ENCODE data around the gene TMEM203. TPM values are rescaled to one million over a fixed set of nuclear protein-coding genes. Genes with fewer than 3 reads are reported as not detected.

Gene TMEM203
- total and polyA plus RNA-seq, 2 of the 13 experiments (the other 11 are each of a cell fraction or from before 2014, with no cell fraction given) = 23.4 to 36.7 TPM

- TF ChIP-seq IKZF1 (IDR thresholded peaks at IDR 0.05) (no peak), ZSCAN9 (CRISPR knock-in tag; IDR thresholded peaks at IDR 0.05; ENCODE audit: borderline replicate concordance) (0 out of 2 replicates have a peak, but pooled peaks have one; percentile 32), HMGXB4 (CRISPR knock-in tag; IDR thresholded peaks at IDR 0.05; ENCODE audit: borderline replicate concordance in 1 of 2, low read depth in 1 of 2) (peak in 1 of 2 experiments; percentile 67; a peak in 2 of 4 replicates), KDM2A (CRISPR knock-in tag; IDR thresholded peaks at IDR 0.05; ENCODE audit: borderline replicate concordance, low read depth) (peak; percentile 76), GATAD1 (CRISPR knock-in tag; IDR thresholded peaks at IDR 0.05) (peak; percentile 73), MTA3 (CRISPR knock-in tag; IDR thresholded peaks at IDR 0.05) (no peak), HMGA1 (CRISPR knock-in tag; conservative IDR thresholded peaks at IDR 0.05) (no peak), HDAC1 (CRISPR knock-in tag; IDR thresholded peaks at IDR 0.05) (peak; percentile 72)
- TF ChIP-seq, protein P1, sequence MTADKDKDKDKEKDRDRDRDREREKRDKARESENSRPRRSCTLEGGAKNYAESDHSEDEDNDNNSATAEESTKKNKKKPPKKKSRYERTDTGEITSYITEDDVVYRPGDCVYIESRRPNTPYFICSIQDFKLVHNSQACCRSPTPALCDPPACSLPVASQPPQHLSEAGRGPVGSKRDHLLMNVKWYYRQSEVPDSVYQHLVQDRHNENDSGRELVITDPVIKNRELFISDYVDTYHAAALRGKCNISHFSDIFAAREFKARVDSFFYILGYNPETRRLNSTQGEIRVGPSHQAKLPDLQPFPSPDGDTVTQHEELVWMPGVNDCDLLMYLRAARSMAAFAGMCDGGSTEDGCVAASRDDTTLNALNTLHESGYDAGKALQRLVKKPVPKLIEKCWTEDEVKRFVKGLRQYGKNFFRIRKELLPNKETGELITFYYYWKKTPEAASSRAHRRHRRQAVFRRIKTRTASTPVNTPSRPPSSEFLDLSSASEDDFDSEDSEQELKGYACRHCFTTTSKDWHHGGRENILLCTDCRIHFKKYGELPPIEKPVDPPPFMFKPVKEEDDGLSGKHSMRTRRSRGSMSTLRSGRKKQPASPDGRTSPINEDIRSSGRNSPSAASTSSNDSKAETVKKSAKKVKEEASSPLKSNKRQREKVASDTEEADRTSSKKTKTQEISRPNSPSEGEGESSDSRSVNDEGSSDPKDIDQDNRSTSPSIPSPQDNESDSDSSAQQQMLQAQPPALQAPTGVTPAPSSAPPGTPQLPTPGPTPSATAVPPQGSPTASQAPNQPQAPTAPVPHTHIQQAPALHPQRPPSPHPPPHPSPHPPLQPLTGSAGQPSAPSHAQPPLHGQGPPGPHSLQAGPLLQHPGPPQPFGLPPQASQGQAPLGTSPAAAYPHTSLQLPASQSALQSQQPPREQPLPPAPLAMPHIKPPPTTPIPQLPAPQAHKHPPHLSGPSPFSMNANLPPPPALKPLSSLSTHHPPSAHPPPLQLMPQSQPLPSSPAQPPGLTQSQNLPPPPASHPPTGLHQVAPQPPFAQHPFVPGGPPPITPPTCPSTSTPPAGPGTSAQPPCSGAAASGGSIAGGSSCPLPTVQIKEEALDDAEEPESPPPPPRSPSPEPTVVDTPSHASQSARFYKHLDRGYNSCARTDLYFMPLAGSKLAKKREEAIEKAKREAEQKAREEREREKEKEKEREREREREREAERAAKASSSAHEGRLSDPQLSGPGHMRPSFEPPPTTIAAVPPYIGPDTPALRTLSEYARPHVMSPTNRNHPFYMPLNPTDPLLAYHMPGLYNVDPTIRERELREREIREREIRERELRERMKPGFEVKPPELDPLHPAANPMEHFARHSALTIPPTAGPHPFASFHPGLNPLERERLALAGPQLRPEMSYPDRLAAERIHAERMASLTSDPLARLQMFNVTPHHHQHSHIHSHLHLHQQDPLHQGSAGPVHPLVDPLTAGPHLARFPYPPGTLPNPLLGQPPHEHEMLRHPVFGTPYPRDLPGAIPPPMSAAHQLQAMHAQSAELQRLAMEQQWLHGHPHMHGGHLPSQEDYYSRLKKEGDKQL (CRISPR knock-in tag; IDR thresholded peaks at IDR 0.05; ENCODE audit: low read depth) = no peak
- TF ChIP-seq, protein P2, sequence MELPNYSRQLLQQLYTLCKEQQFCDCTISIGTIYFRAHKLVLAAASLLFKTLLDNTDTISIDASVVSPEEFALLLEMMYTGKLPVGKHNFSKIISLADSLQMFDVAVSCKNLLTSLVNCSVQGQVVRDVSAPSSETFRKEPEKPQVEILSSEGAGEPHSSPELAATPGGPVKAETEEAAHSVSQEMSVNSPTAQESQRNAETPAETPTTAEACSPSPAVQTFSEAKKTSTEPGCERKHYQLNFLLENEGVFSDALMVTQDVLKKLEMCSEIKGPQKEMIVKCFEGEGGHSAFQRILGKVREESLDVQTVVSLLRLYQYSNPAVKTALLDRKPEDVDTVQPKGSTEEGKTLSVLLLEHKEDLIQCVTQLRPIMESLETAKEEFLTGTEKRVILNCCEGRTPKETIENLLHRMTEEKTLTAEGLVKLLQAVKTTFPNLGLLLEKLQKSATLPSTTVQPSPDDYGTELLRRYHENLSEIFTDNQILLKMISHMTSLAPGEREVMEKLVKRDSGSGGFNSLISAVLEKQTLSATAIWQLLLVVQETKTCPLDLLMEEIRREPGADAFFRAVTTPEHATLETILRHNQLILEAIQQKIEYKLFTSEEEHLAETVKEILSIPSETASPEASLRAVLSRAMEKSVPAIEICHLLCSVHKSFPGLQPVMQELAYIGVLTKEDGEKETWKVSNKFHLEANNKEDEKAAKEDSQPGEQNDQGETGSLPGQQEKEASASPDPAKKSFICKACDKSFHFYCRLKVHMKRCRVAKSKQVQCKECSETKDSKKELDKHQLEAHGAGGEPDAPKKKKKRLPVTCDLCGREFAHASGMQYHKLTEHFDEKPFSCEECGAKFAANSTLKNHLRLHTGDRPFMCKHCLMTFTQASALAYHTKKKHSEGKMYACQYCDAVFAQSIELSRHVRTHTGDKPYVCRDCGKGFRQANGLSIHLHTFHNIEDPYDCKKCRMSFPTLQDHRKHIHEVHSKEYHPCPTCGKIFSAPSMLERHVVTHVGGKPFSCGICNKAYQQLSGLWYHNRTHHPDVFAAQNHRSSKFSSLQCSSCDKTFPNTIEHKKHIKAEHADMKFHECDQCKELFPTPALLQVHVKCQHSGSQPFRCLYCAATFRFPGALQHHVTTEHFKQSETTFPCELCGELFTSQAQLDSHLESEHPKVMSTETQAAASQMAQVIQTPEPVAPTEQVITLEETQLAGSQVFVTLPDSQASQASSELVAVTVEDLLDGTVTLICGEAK (IDR thresholded peaks at IDR 0.05) = no peak
- TF ChIP-seq, protein P2 (CRISPR knock-in tag; IDR thresholded peaks at IDR 0.05) = peak; percentile 68; the same call in 1 of the 2 replicates
These were observed 24.7 kb upstream of the TMEM203 start (continued) for GRCh38 chr9:137229903-137230704.
